NCI-H146 treated with DMSO at 0.1 percent for 48 hours (cell line): Measurements from ENCODE around the gene RARS1.
A peak's percentile ranks its signal among the peaks of the same experiment; 100 is the strongest.

Experiments used
- DNase-seq: peaks from one replicate; lab custom pipeline; 2025; ENCODE audit not compliant: unreplicated experiment; lab: John Stamatoyannopoulos, UW

Gene RARS1

GRCh38 chr5:168486136-168486879 lies at the start of gene RARS1:
TSS of gene RARS1 (plus strand) at chr5:168486471. CDS start at chr5:168486499, 28 bp downstream.
- DNase-seq, result peak; percentile 61

- DNase-seq, result no peak
Observed at GRCh38 chr5:168438349-168438748, 47.9 kb upstream of the RARS1 start.

GRCh38 chr5:168443533-168443932 lies 42.7 kb upstream of the RARS1 start:
- DNase-seq, result no peak

GRCh38 chr5:168443950-168444700 lies 42.1 kb upstream of the RARS1 start:
- no peak for DNase-seq

GRCh38 chr5:168446983-168447619 lies 39.2 kb upstream of the RARS1 start:
- no peak for DNase-seq

- DNase-seq, result no peak
Observed at GRCh38 chr5:168447808-168448207, 38.5 kb upstream of the RARS1 start.

- DNase-seq, result no peak
Observed at GRCh38 chr5:168449166-168449565, 37.1 kb upstream of the RARS1 start.

- no peak for DNase-seq
Observed at GRCh38 chr5:168451565-168451964, 34.7 kb upstream of the RARS1 start.

GRCh38 chr5:168455201-168455600 lies 31.1 kb upstream of the RARS1 start:
- no peak for DNase-seq

- DNase-seq, result no peak
Observed at GRCh38 chr5:168457542-168457941, 28.7 kb upstream of the RARS1 start.

GRCh38 chr5:168460606-168461005 lies 25.7 kb upstream of the RARS1 start:
- DNase-seq, result no peak

GRCh38 chr5:168463081-168463480 lies 23.2 kb upstream of the RARS1 start:
- DNase-seq, result no peak

GRCh38 chr5:168464214-168464613 lies 22.1 kb upstream of the RARS1 start:
- no peak for DNase-seq

GRCh38 chr5:168464641-168465040 lies 21.6 kb upstream of the RARS1 start:
- DNase-seq, result no peak

- DNase-seq, result peak; percentile 75
Observed at GRCh38 chr5:168467755-168468330, 18.4 kb upstream of the RARS1 start.

GRCh38 chr5:168468836-168469235 lies 17.4 kb upstream of the RARS1 start:
- no peak for DNase-seq

- DNase-seq, result no peak
Observed at GRCh38 chr5:168469816-168470215, 16.5 kb upstream of the RARS1 start.

GRCh38 chr5:168471785-168472184 lies 14.5 kb upstream of the RARS1 start:
- DNase-seq, result no peak

GRCh38 chr5:168472329-168472728 lies 13.9 kb upstream of the RARS1 start:
- DNase-seq, result no peak

- DNase-seq, result no peak
Observed at GRCh38 chr5:168474319-168474718, 12.0 kb upstream of the RARS1 start.

- DNase-seq, result no peak
Observed at GRCh38 chr5:168477060-168477459, 9.2 kb upstream of the RARS1 start.

GRCh38 chr5:168479166-168479565 lies 7.1 kb upstream of the RARS1 start:
- DNase-seq, result no peak
